Kasumi-1 (cell line): ENCODE measurements around the gene MAML2.

ENCODE experiments used
- DNase-seq, 2 experiments: peaks; one replicate each; lab custom pipeline; 2025; lab: John Stamatoyannopoulos, UW

MAML2 gene

DNA sequence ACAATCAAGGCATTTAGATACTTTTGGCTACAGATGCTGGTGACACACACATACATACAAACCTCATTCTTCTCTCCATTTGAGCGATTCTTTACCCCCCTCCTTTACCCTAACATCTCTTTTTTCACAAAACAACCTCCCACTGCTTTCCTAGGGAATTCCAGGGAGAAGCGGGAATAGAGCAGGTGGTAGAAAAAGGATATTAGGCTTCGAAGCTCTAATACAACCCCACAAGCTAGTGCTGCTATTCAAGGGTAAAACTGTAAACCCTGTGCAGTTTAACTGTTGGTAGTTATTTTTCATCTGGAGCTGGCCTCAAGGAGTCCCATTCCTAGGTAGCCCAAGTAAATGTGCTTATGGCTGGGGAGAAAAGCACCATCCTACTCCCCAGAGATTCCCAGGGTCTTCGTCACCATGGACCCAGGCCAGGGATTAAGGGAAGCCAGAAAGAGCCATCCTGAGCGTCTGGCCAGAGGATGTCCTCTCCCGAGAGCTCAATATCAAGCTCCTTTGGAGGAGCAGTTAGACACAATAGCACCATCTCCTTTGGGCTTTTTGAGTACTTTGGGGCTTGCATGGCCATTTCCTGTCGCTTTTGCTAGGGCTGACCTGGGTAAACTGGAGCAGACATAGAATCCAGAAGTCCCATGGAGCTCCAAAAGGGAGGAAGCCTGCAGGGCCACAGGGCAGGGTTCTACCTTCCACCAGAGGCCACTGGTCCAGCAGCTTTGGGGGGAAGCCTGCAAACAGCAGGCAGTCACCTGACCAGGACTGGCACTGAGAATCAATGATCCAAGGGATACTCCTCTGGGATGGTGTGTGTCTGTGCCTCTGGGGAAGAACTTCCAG lies 3.1 kb downstream of the MAML2 start:
- no peak for DNase-seq

- peak; percentile 60 to 67 for DNase-seq
Observed at GRCh38 chr11:96338910-96339705, 3.9 kb downstream of the MAML2 start.

DNA sequence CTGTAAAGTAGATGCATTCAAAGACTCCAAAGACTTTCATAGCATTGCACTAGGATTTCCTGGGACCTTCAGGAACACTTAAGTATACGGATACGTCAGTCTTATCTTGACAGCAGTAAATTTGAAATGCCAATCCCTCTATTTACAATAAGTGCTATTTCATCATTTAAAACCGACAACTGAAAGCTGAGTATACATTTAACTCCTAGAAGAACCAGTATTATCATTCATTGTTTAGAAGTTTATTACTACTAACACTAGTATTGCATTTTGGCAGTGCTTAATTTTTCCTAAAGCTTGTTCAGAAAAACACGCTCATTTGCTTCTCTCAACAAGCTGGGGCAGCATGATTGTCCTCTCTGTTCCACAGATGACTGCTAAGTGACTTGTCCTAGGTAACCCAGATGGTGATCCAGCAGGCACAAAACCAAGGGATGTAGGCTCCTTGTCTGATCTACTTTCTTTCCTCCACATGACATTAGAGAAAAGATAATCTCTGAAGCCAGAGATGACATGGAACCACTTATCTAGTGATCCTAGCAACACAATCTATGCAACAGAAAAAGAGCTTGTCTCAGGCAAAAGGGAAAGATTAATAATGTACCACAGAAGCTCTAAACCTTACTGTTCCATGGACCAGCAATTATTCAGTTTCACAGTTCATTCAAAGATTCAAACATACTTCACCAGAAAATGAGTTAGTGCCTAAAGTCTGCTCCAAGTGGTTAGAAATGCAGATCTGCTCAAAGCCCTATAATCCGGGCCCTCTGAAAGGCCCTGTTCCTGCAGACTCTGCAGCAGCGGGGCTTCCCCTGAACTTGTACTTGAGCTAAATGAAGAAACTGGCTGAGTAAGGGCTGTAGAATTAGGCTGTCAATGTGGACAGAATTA lies 5.2 kb downstream of the MAML2 start:
- no peak for DNase-seq

GRCh38 chr11:96335388-96335787 lies 7.6 kb downstream of the MAML2 start:
- DNase-seq: peak in 1 of 2 experiments; percentile 36

DNA sequence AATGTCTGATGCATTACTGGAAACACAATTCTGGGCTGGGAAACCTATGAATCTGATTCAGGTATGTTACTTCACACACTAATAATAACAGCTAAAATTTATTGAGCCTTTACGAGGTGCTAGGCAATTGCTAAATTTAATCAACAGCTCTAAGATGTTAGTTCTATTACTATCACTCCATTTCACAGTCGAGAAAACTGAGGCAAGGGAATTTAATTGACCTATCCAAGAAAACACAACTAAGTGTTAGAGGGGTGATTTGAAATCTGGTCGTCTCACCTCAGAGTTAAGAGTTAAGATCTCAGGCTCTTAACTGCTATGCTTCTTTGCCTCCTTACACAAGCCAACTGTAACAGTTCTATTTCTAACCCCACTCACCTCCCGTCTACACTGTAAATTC lies 8.8 kb downstream of the MAML2 start:
- no peak for DNase-seq

DNA sequence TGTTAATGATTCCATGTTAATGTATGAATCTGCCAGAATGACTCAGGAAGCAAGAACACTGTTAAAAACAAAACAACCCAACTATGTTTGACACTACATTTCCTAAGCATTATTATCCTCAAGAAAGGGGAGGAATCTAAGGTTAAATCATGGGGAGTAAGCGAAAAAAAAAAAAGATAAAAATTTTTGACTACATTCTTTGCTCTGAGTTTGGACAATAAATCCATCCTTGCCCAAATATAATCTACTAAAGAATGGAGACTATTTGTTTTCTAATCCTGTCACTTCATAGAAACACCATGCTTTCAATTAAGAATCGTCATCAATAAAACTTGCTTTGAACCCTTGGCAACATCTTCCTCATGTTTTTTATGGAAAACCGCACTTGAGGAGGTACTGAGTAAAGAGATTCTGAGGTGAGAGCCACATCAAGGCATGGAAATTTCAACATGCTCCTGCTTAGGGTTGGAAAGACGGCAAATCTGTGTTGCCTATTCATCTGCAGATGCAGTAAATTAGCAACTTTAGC lies 9.7 kb downstream of the MAML2 start:
- DNase-seq: no peak

GRCh38 chr11:96332126-96332771 lies 10.7 kb downstream of the MAML2 start:
- DNase-seq: no peak

GRCh38 chr11:96331699-96332116 lies 11.3 kb downstream of the MAML2 start:
- DNase-seq: no peak

- no peak for DNase-seq
Observed at GRCh38 chr11:96330511-96330859, 12.5 kb downstream of the MAML2 start.

GRCh38 chr11:96329855-96330510 lies 13.0 kb downstream of the MAML2 start:
- DNase-seq: no peak

DNA sequence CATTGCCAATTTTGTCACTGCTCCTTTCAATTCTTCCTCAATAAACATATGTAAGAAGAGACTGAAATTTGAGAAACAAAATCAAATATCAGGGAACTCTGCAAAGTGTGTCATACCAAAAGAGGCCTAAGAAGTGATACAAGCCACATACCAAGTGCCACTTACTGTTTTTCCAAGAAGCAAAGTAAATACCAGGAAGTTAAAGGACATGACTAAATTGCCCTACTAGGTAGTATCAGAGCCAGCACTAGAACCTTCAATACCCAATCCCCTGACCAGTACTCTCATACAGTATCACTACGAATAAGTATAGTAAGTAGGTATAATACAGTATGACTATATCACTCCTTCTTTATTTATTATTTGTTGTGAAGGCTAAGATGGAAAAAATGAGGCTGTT lies 13.6 kb downstream of the MAML2 start:
- no peak for DNase-seq

DNA sequence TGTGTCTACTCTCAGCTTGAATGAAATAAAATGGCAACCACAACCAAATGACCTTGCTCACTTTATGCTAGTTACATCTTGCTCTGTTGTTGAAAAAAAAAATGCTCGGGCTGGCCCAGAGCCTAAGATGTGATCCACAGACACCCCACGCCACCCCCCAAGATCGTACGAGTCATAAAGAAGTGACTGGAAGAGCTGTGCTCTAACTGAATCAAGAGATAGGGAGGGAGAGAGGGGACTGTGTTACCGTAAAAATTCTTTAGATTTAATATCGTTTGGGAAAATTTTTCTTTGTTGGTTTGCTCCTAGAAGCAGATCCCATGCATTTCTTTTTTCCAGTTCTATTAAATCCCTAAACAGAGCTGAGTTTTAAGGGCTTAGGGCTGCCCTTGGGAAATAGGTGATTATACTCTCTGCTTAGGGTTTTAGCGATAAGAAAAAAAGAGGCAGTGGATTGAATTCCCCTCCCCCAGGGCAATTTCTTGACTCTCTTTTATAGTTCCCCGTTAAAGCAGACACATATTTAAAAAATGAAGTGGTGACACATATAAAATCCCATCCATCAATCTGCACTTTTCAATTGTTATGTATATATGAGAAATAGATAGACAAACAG lies 14.5 kb downstream of the MAML2 start:
- no peak for DNase-seq

GRCh38 chr11:96326959-96327358 lies 16.0 kb downstream of the MAML2 start:
- DNase-seq: no peak

- no peak for DNase-seq
Observed at GRCh38 chr11:96324912-96325311, 18.1 kb downstream of the MAML2 start.

DNA sequence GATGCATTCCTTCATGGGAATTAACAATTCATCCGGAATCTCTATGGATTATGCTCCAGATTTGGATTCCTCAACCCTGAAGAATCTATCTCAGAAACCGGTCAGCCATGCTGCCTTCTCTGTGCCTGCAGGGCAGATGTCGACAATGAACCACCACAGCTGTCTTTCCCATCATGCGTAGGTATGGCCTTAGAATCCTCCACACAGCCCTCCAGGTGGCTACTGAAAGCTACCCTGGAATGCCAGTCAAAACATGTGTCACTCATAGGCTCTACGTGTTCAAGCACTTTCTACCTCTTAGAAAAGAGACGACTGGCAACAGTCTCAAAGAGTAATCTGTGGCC lies 19.4 kb downstream of the MAML2 start:
- DNase-seq: no peak

GRCh38 chr11:96322775-96323641 lies 20.0 kb downstream of the MAML2 start:
- DNase-seq: no peak

- no peak for DNase-seq
Observed at GRCh38 chr11:96321091-96321490, 21.9 kb downstream of the MAML2 start.

DNA sequence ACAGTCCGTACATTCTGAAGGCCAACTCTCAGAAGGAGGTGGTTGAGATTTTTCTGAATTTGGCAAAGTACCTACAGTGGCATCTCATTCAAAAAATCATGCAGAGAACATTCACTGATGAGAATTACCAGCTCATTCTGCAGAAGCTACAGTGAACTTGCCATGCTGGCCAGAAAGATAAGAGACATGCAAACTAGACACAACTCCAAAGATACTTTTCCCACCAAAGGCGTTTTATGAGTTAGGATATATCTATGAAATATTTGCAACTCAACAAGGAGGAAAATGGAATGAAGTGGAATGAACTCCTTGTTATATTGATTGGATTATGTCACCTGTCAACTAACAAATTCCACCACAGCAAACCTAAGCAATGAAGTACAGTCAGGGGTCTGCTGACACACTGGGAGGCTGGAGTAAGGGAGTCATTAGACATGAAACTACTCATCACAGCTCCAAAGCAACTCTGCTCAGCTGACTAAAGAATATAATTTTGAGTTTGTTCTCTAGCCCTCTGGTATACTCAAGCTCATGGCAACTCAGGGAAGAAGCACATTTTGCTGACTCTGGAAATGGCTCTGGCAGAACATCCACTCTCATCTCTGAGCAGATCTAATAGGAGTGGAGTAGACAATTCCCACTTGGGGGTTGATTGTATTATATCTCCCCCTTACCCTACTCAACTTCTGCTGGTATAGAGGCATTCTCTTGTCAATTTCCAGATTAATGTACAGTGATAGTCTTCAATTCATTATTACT lies 22.9 kb downstream of the MAML2 start:
- DNase-seq: no peak

GRCh38 chr11:96318850-96319249 lies 24.1 kb downstream of the MAML2 start:
- no peak for DNase-seq
